C4-2B (cell line): Measurements from ENCODE around the gene MAP1A.

ENCODE experiments used
- H3K27ac ChIP-seq: fragments of 450-650 bp; 2 replicates; pipeline ENCODE4 v1.5.1; 2017
- ZFX ChIP-seq: fragments of 450-650 bp; IDR thresholded peaks from 2 replicates; pipeline ENCODE4 v1.6.1; 2017
- TF ChIP-seq, protein P1 (sequence below): fragments of 450-650 bp; conservative IDR thresholded peaks from 2 replicates; pipeline ENCODE4 v1.5.1; 2017; ENCODE audit warnings: mild to moderate bottlenecking

Gene MAP1A

DNA sequence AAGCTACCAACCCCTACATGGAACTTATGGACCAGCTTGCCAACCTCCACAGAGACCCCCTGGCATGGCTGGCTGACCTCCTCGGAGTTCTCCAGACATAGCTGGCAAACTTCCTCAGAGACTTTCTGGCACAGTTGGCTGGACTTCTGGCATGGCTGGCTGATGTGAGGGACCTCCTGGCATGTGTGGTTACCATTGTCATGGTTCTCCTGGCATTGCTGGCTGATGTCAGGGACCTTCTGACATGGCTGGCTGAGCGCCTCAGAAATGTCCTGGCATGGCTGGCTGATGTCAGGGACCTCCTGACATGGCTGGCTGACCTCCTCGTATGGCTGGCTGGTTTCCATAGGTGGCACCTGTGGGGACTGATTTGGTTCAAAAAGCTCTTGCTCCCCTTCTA lies 17.5 kb downstream of the MAP1A start:
- no peak for TF ChIP-seq ZFX
- TF ChIP-seq, protein P1, sequence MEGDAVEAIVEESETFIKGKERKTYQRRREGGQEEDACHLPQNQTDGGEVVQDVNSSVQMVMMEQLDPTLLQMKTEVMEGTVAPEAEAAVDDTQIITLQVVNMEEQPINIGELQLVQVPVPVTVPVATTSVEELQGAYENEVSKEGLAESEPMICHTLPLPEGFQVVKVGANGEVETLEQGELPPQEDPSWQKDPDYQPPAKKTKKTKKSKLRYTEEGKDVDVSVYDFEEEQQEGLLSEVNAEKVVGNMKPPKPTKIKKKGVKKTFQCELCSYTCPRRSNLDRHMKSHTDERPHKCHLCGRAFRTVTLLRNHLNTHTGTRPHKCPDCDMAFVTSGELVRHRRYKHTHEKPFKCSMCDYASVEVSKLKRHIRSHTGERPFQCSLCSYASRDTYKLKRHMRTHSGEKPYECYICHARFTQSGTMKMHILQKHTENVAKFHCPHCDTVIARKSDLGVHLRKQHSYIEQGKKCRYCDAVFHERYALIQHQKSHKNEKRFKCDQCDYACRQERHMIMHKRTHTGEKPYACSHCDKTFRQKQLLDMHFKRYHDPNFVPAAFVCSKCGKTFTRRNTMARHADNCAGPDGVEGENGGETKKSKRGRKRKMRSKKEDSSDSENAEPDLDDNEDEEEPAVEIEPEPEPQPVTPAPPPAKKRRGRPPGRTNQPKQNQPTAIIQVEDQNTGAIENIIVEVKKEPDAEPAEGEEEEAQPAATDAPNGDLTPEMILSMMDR: no peak
- H3K27ac ChIP-seq: no peak overlapping the region

GRCh38 chr15:43538091-43538490 lies 20.7 kb downstream of the MAP1A start:
- no peak for TF ChIP-seq ZFX
- TF ChIP-seq, protein P1: no peak

GRCh38 chr15:43541785-43542184 lies 24.4 kb downstream of the MAP1A start:
- TF ChIP-seq, protein P1: no peak
- TF ChIP-seq ZFX: no peak
- no peak overlapping the region for H3K27ac ChIP-seq

More at GRCh38 chr15:43538091-43538490, 20.7 kb downstream of the MAP1A start:
- H3K27ac ChIP-seq: no peak overlapping the region

DNA sequence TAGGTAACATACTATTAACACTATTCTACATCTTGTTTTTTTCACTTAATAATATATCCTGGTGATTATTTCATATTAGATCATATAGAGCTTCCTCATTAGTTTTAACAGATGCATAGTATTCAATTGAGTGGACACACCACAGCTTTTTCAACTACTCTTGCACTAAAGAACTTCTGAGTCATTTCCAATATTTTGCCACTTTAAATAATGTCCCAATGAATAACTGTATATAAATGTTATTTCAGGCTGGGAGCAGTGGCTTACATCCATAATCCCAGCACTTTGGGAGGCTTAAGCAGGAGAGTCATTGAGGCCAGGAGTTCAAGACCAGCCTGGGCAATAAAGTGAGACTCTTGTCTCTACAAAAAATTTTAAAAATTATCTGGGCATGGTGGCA lies 26.9 kb downstream of the MAP1A start:
- TF ChIP-seq, protein P1: no peak
- TF ChIP-seq ZFX: no peak
- no peak overlapping the region for H3K27ac ChIP-seq

DNA sequence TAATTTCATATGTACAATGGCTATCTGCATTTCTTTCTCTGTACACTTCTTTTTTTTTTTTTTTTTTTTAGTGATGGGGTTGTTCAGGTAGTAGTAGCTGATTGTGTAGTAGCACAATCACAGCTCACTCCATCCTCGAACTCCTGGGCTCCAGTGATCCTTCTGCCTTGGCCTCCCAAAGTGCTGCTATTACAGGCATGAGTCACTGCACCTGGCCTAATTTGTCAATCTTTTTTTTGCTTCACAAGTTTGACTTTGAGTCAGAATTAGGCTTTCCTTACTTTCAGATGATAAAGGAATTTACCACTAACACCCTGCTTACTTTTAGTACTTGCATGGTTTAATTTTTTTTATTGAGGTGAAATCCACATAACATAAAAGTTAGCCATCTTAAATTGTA lies 28.0 kb downstream of the MAP1A start:
- TF ChIP-seq ZFX: no peak
- TF ChIP-seq, protein P1: no peak

GRCh38 chr15:43547539-43547938 lies 30.1 kb downstream of the MAP1A start:
- TF ChIP-seq ZFX: no peak
- TF ChIP-seq, protein P1: no peak
- H3K27ac ChIP-seq: no peak overlapping the region

More for the DNA sequence above, 28.0 kb downstream of the MAP1A start:
- no peak overlapping the region for H3K27ac ChIP-seq

DNA sequence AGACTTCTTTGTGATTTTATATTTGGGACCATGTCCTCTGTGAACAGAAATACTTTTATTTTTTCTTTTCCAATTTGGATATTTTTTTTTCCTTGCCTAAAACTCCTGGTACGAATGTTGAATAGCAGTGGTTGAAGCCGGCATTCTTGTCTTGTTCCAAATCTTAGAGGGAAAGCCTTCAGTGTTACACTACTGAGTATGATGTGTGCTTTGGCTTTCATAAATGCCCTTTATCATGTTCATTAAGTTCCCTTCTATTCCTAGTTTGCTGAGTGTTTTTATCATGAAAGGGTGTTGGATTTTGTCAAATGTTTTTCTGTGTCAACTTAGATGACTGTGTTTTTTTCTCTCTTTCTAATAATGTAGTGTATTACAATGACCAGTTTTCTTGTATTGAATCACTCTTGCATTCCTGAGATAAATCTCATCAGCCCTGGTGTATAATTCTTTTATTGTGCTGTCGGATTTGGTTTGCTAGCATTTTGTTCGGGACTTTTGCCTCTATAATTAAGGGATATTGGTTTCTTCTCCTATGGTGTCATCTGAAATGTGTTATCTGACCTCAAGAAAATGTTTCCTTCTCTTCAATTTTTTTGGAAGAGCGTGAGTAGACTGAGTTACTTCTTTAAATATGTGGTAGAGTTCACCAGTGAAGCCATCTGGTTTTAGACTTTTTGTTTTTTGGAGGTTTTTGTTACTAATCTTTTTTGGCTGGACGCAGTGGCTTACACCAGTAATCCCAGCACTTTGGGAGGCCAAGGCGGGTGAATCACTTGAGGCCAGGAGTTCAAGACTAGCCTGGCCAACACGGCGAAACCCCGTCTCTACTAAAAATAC lies 33.3 kb downstream of the MAP1A start:
- TF ChIP-seq, protein P1: no peak
- TF ChIP-seq ZFX: no peak
- H3K27ac ChIP-seq: no peak overlapping the region
